Fibroblast of skin of scalp (primary cell): Measurements from ENCODE around the gene COX5A.

Experiments used
- DNase-seq: peaks from one replicate; pipeline ENCODE4 v3.0.0-alpha.2; 2013

COX5A gene

GRCh38 chr15:74870436-74871215 lies 67.2 kb downstream of the COX5A start:
- DNase-seq = no peak
